KOPT-K1 (cell line): ENCODE data around the gene PRDM16.

Experiments used
- H3K27ac ChIP-seq: fragments of 200-600 bp; sonication (generic); 2 replicates; pipeline ENCODE4 v1.5.1; 2016; ENCODE audit warnings: antibody characterized with exemption, mild to moderate bottlenecking, low read depth, low read length; ENCODE audit not compliant: poor library complexity, severe bottlenecking
- H3K36me3 ChIP-seq: fragments of 200-600 bp; sonication (generic); 2 replicates; pipeline ENCODE4 v1.5.1; 2017; ENCODE audit warnings: antibody characterized with exemption, mild to moderate bottlenecking, low read length, moderate library complexity; ENCODE audit not compliant: insufficient read depth
- H3K9me3 ChIP-seq: fragments of 200-600 bp; sonication (generic); 2 replicates; pipeline ENCODE4 v1.5.1; 2017; ENCODE audit warnings: antibody characterized with exemption, low read length, mild to moderate bottlenecking; ENCODE audit not compliant: insufficient read depth, poor library complexity, severe bottlenecking

The PRDM16 gene

GRCh38 chr1:3321559-3322449 lies 252.8 kb downstream of the PRDM16 start:
- no peaks in the 10 kb centered on the region for H3K36me3 ChIP-seq
- no peak overlapping the region for H3K27ac ChIP-seq

DNA sequence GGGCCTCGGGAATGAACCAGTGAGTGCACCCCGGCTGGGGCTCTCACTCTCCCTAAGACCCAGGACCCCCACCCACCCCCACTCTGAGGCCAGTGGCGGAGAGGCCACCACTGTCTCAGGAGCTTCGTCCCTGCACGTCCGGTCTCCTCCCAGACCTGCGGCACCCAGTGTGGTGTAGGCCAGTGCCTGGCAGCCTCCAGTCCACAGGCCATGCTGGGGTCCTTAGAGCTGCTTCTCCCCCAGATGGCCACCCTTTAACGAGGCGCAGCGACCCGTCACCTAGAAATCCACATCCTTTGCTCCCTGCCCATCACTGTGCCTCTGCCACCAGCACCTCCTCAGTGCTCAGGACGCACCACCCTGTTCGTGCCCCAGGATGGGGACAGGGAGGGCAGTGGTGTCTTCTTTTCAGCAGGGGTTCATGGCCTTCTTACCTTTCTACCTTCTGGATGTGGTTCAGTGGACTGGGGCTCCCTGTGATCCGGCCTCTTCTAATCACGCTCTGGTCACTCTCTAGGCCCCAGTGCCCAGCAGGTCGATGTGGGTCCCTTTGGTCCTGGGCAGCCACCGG lies 253.5 kb downstream of the PRDM16 start:
- Histone ChIP-seq H3K27ac (no peak overlapping the region), H3K36me3 (no peaks in the 10 kb centered on the region), H3K9me3 (no peaks in the 10 kb centered on the region)

More at GRCh38 chr1:3321559-3322449, 252.8 kb downstream of the PRDM16 start:
- H3K9me3 ChIP-seq = peaks cover 2% of the 10 kb centered on the region

GRCh38 chr1:3323021-3323795 lies 254.2 kb downstream of the PRDM16 start:
- H3K27ac ChIP-seq = no peak overlapping the region

DNA sequence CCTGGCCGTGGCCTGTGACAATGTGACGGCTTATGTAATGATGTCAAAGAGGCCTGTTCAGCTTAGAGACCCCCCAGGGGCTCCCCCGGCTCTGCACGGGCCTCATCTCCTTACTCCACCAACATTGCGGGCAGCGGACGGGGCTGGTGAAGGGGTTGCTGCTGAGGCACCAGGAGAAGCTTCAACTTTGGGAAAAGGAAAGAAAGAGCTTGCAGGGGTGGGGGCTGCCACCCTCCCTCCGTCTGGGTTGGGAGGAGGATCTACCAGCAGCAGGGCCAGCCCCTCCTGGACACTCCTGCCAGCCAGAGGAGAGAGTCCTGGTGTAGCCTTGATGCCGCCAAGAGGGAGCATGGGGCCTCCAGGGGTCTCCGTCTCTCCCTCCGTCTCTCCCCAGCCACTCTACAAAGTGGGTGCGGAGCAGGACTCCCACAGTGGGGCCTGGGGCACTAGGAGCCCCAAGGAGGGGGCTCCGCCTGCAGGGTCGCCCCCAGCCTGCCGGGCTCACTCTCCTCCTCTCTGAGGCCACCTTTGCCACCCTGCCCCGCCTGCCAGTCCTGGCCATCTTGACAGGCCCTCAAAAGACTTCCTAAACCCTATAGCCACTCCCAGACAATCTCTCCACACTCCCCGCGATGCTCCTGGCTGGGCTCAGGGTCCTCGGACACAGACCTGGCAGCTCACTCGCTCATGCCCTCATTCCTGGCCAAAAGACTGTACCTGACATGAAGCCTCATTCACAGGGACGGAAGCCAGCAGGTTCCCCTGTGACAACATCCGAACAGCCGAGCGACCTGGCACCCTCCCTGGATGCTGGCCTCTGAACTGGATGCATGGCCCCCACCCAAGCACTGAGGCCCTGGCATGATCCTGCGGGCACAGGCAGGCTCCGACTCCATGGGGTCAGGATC lies 255.0 kb downstream of the PRDM16 start:
- Histone ChIP-seq H3K36me3 (no peaks in the 10 kb centered on the region), H3K27ac (no peak overlapping the region), H3K9me3 (no peaks in the 10 kb centered on the region)

More at GRCh38 chr1:3323021-3323795, 254.2 kb downstream of the PRDM16 start:
- H3K9me3 ChIP-seq = no peaks in the 10 kb centered on the region
- no peaks in the 10 kb centered on the region for H3K36me3 ChIP-seq

DNA sequence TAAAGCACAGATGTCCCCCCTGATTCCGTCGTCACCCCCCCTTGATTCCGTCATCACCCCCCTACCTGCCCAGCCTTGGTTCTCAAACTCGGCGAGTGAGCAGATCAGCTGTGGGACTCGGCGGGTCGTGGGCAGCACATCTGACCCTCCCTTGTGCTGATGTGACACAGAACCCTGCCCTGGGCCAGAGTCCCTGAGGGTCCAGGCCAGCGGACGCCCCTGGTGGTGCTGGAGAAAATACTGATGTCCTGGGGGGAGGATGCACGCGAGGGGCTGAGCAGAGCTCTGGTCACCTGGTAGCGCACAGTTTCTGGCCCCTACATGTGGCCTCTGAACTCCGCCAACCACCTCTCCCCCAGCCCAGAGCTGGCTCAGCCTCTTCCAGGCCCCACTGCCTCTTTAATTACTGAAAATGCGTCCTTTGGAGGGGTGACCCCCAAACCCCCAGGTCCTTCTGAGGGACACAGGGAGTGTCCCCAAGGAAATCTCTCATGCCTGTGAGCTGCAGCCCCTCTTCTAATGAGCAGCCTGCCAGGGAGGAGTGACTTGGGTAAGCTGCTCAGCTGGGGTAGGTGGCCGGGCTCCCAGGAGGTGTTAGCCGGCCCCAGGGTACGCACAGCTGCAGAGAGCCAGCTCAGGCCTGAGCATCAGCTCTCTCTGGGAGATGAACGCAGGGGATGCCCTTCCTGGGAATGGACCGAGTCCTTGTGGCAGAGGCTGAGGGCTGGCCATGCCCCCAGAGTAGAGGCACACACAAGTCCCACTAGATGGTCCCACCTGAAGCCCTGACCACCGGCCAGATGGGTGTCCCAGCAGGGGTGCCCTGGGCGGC lies 255.9 kb downstream of the PRDM16 start:
- no peaks in the 10 kb centered on the region for H3K36me3 ChIP-seq
- H3K9me3 ChIP-seq = no peaks in the 10 kb centered on the region
- no peak overlapping the region for H3K27ac ChIP-seq

DNA sequence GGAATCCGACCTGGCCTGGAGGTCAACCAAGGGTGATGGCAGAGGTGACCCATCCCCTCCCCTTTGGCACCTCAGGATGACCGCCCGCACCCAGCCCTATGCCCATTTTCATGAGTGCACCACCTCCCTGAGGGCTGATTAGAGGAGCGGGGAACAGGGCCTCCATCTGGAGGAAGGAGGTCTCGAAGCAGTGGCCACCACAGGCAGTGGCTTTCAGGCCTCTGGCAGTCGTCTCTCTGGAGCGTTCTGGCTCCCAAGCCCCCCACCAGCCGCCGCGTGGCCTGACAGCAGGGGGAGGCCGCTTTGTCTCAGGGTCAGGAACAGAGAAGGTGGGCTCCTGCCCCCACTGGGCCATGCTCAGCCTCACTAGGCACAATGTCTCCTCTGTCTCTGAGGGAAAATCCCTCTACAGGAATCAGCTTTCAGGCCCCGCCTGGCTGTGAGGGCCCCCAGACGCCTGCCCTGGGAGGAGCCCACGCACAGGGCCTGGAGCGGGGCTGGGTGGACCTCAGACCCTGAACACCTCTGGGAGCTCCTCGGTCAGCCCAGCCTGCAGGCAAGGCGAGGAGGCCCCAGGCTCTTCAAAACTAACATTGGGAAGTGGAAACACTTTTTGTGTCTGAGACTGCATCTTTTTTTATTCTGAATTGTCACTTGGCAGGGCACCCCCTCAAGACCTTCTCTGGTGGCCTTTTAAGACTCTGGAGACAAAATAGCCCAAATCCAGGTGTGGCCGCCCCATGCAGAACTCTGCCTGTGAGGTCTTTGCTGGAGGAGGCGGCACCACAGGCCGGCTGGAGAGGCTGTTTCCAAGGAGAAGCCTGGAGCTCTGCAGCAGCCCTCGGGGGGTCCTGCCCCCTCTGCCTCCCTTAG lies 257.7 kb downstream of the PRDM16 start:
- H3K27ac ChIP-seq = no peak overlapping the region
- H3K9me3 ChIP-seq = no peaks in the 10 kb centered on the region

GRCh38 chr1:3327389-3327702 lies 258.3 kb downstream of the PRDM16 start:
- no peaks in the 10 kb centered on the region for H3K9me3 ChIP-seq
- no peaks in the 10 kb centered on the region for H3K36me3 ChIP-seq
- no peak overlapping the region for H3K27ac ChIP-seq

More for the DNA sequence above, 257.7 kb downstream of the PRDM16 start:
- H3K36me3 ChIP-seq = no peaks in the 10 kb centered on the region

GRCh38 chr1:3327936-3328590 lies 259.1 kb downstream of the PRDM16 start:
- Histone ChIP-seq H3K9me3 (no peaks in the 10 kb centered on the region), H3K27ac (no peak overlapping the region), H3K36me3 (no peaks in the 10 kb centered on the region)

DNA sequence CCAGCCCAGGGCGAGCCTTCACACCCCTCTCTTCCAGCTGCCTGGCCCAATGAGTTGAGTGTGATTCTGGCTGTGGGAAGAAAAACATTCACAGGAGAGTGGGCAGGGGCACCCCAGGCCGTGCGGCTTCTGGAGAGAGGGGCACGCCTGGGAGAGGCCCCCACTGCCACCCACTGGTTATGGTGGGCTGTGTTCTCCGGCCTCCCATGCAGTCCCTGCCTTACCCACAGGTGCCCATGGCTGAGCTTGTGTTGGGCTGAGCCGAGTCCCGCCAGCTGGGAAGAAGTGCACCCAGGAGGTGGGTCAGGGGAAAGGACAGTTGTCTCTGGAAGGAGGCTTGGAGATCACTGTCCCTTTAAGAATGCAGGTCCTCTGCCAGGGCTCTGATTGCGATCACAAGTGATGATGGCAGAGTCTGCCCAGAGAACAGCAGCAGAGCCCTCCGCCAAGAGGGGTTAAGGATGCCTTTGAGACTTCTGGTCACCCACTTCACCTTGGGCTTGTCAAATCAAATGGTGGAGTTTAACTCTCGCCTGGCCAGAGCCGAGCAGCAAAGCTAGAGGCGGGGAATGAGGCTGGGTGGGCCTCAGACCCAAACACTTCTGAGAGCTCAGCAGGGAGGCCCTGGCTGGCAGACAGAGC lies 260.8 kb downstream of the PRDM16 start:
- H3K9me3 ChIP-seq = no peaks in the 10 kb centered on the region
- H3K27ac ChIP-seq = no peak overlapping the region

GRCh38 chr1:3330771-3331245 lies 261.8 kb downstream of the PRDM16 start:
- H3K36me3 ChIP-seq = no peaks in the 10 kb centered on the region
- H3K27ac ChIP-seq = no peak overlapping the region
- no peaks in the 10 kb centered on the region for H3K9me3 ChIP-seq

More for the DNA sequence above, 260.8 kb downstream of the PRDM16 start:
- H3K36me3 ChIP-seq = no peaks in the 10 kb centered on the region

GRCh38 chr1:3331564-3331963 lies 262.6 kb downstream of the PRDM16 start:
- H3K27ac ChIP-seq = no peak overlapping the region
- no peaks in the 10 kb centered on the region for H3K36me3 ChIP-seq
- peaks cover 6% of the 10 kb centered on the region for H3K9me3 ChIP-seq

DNA sequence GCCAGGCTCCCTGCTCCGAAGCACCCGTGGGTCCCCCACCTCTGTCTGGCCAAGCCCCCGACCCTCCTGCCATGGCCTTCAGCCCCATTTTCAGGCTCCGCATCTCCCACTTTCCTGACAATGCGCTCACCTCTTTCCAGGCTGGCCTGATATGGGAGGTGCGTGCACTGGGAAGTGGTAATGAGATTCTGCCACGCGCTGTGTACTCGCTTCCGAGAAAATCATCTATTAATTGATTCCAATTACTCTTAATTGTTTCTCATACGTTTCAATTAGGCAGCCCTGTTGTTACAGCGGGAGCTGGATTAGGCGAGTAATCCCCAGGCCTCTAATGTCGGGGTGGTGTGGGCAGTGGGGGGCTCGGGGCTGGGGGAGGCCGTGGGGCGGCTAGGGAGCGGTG lies 263.0 kb downstream of the PRDM16 start:
- Histone ChIP-seq H3K27ac (no peak overlapping the region), H3K36me3 (no peaks in the 10 kb centered on the region), H3K9me3 (peaks cover 10% of the 10 kb centered on the region)
